BJ (cell line): Measurements from ENCODE around the gene TNPO1. TPM values are rescaled to one million over a fixed set of nuclear protein-coding genes. Genes with fewer than 3 reads are reported as not detected.
A peak's percentile ranks its signal among the peaks of the same experiment; 100 is the strongest.

ENCODE experiments used
- CTCF ChIA-PET: fragments of 350-600 bp; formaldehyde crosslinking; extraction: SDS; loops from one replicate; lab custom pipeline; 2021; ENCODE audit warnings: antibody characterized with exemption, inconsistent platforms; lab: Yijun Ruan, JAX
- POLR2A ChIA-PET: fragments of 300-600 bp; sonication (Branson Sonifier 250); formaldehyde crosslinking; extraction: SDS; loops from one replicate; lab custom pipeline; 2021; ENCODE audit warnings: antibody characterized with exemption; lab: Charles Lee
- DNase-seq: peaks from one replicate; pipeline ENCODE4 v3.0.0-alpha.2; 2011; ENCODE audit warnings: low read depth
- H3K27me3 ChIP-seq: 2 replicates; pipeline ENCODE4 v1.6.0; 2011; ENCODE audit warnings: low read length; ENCODE audit not compliant: control insufficient read depth, insufficient read depth
- H3K36me3 ChIP-seq: 2 replicates; pipeline ENCODE4 v1.5.1; 2011; ENCODE audit warnings: low read length; ENCODE audit not compliant: control insufficient read depth, insufficient read depth
- H3K4me3 ChIP-seq: 2 replicates; pipeline ENCODE4 v1.5.1; 2011; ENCODE audit warnings: low read depth, mild to moderate bottlenecking, control low read depth, low read length
- CTCF ChIP-seq: IDR thresholded peaks from 2 replicates; pipeline ENCODE4 v1.5.1; 2011; ENCODE audit warnings: low read depth, mild to moderate bottlenecking, control low read depth, inconsistent platforms, low read length, moderate library complexity; ENCODE audit not compliant: insufficient read depth
- polyA plus RNA-seq: library from polyadenylated mRNA; depleted of rRNA; stranded (reverse); fragments of >200 nt; gene quantifications from 2 replicates; pipeline ENCODE4 v1.2.3, GENCODE V29; 2011

The TNPO1 gene
- polyA plus RNA-seq, 1 experiment: 49.6 TPM

- no peaks in the 10 kb centered on the region for H3K36me3 ChIP-seq
- peaks cover 3% of the 10 kb centered on the region for H3K27me3 ChIP-seq
- ChIA-PET POLR2A (no interaction called here), CTCF (no interaction called here)
- no peak overlapping the region for H3K4me3 ChIP-seq
- DNase-seq: no peak
- TF ChIP-seq CTCF: no peak
Measured at GRCh38 chr5:72811849-72812248, 4.6 kb upstream of the TNPO1 start.

GRCh38 chr5:72812488-72812887, 4.0 kb upstream of the TNPO1 start:
- no peak for DNase-seq
- Histone ChIP-seq H3K27me3 (peaks cover 3% of the 10 kb centered on the region; the same call in 1 of the 2 replicates), H3K36me3 (no peaks in the 10 kb centered on the region), H3K4me3 (no peak overlapping the region)
- CTCF ChIA-PET: no interaction called here
- no peak for TF ChIP-seq CTCF
- POLR2A ChIA-PET: no interaction called here

GRCh38 chr5:72814104-72814503, 2.4 kb upstream of the TNPO1 start:
- CTCF ChIA-PET: interaction anchor here (0.8 kb wide), 1 partner anchor 203 kb away, joined by 3 read pairs; no protein-coding TSS in a partner anchor
- DNase-seq: no peak
- H3K27me3 ChIP-seq: no peaks in the 10 kb centered on the region
- no peaks in the 10 kb centered on the region for H3K36me3 ChIP-seq
- TF ChIP-seq CTCF: no peak
- H3K4me3 ChIP-seq: no peak overlapping the region
- POLR2A ChIA-PET: no interaction called here

GRCh38 chr5:72814864-72815263, 1.6 kb upstream of the TNPO1 start:
- Histone ChIP-seq H3K27me3 (no peaks in the 10 kb centered on the region), H3K4me3 (no peak overlapping the region), H3K36me3 (no peaks in the 10 kb centered on the region)
- TF ChIP-seq CTCF: no peak
- no peak for DNase-seq
- ChIA-PET CTCF (no interaction called here), POLR2A (no interaction called here)

GRCh38 chr5:72815580-72816283, 729 bp upstream of the TNPO1 start:
- no peaks in the 10 kb centered on the region for H3K36me3 ChIP-seq
- no peaks in the 10 kb centered on the region for H3K27me3 ChIP-seq
- TF ChIP-seq CTCF: no peak
- DNase-seq: no peak
- ChIA-PET POLR2A (no interaction called here), CTCF (interaction anchor here (3.7 kb wide), 1 partner anchor 449 kb away, joined by 22 read pairs; no protein-coding TSS in a partner anchor)
- peak overlapping the region; percentile 92 for H3K4me3 ChIP-seq
